RCC 7860 (cell line): ENCODE results near the gene MIPEP.

Experiments
- DNase-seq: peaks from one replicate; pipeline ENCODE4 v3.0.0-alpha.2; 2015; ENCODE audit warnings: low spot score
- FAIRE-seq: peaks from 2 replicates; lab custom pipeline; 2012; peaks lifted over from hg19 to GRCh38; lab: Jason Lieb, UNC

The MIPEP gene

DNA sequence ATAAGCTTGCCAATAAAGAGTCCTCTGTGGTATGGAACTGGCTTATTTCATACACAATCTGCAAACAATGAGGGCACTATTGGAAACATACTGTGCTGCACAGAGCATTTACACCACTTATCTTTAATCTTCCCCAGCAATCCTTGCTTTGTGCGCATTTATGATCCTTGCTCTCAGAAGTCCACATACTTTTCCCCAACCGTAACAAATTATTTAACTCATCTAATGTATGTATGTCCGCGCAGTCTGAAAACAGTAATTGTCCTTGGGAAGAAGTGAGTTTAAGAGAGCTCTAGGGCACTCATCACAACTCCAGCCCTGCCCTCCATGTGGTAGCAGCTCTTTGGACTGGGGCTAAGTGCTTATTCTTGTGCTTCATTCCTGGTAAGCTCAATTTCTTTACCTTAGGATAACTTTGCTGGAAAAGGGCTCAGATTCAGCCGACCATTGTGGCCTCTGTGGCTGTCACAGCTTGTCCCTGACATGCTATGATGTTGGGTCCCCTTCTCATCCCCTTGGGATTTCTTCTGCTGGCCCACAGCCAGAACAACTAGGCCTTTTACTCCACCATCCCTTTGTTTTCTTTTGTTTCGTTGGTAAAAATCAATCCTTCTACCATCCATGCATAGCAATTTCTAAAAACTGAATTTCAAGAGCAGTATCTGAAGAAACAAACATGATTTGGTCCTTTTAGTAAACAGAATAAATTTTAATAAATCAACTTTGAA is 166.3 kb downstream of the MIPEP start:
- FAIRE-seq (no peak), DNase-seq (no peak)

DNA sequence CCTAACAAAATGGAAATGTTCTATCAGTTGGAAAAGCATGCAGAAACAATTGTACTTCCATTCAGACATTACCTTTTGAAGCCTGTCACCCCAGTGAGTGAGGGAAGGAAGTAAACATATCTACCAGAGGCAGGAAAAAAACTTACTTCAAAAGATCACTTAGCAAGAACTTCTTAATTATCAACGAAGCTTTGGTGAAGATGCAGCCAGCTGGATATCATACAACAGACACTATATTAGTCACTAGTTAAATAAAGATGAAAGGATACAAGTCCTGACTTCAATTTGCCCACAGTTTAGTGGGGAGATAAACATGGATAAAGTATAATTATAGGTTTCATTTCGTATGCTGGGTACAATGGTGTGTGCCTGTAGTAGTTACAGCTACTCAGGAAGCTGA is 170.2 kb downstream of the MIPEP start:
- FAIRE-seq (no peak), DNase-seq (no peak)

DNA sequence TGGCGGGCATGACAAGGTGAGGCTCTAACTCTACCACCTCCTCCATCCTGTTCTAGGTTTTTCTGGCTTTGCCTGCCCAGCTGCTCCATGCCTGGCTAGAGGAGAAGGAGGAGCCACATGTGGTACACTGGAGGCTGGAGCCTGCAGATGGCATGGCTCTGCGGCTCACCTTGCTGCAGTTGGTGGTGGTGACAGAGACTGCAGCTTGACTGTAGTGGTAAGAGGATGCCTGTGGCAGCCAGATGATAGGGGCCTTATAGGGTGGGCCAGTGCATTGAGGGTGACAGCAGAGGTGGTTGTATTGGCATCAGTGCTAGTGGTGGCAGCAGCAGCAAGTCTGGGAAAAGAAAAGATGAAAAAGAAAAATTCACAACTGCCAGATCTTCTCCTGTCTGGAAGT is 172.8 kb downstream of the MIPEP start:
- no peak for FAIRE-seq
- DNase-seq: no peak

DNA sequence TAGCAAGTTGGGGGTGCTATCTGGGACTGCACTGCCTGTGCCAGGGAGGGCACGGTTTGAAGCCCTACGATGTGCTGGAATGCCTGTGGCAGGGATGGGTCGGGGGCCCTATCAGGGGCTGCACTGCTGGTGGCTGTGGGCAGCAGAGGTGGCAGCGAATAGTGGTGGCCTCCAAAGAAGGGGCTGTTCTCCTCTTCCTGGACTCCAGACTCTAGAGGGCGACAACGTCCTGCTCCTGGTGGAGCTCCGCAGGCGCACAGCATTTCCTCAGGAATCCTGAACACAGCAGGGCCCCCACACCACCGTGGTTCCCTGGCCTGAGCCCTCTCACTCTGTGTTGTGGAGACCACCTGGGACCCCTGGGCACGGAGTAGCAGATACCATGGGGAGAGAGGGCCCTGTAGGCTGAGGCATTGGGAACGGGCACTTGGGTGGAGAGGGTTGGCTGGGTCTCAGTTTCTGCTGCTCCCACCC is 173.4 kb downstream of the MIPEP start:
- no peak for FAIRE-seq
- no peak for DNase-seq

DNA sequence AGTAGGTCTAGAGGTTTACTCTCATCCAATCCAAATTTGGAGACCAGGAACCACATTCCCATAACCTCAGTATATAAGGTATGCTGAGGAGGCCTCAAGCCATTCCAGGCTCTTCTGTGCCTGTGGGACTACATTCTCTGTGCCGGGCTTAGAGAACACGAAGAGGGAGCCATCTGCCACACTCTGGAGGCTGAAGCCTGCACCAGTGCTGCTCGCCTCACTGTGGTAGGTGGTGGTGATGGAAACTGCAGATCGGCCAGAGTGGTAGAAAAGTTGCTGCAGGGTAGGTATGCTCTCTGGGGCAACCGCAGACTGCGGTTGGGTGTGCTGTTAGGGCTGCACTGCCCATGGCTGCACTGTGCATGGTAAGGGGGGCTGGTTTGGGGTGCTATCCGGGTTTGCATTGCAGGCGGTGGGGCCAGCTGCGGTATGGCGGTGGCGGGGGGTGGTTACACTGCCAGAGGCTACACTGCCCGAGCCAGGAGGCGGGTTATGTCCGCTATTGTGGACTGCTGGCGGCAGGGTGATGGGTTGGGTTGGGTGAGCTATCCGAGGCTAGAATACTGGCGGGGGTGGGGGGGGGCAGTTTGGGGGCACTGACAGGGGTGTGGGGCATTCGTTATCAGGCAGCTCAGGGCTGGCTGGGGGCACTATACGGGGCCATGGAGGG is 174.0 kb downstream of the MIPEP start:
- DNase-seq: no peak
- FAIRE-seq: no peak

DNA sequence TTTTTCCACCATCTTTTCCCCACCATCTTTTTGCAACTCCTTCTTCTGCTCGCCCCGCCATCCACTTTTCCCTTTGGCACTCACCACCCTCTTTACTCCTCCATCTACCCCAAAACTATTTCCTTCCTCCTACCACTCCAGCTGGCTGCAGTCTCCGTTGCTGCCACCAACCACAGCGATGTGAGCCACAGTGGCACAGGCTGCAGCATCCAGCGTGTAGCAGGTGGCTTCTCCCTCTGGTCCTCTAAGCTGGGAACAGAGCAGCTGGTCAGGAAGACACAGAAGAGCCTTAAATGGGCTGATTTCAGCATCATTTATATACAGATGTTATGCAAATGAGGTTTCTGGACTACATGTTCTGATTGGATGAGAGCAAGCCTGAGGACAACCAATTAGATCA is 174.5 kb downstream of the MIPEP start:
- FAIRE-seq: no peak
- no peak for DNase-seq

DNA sequence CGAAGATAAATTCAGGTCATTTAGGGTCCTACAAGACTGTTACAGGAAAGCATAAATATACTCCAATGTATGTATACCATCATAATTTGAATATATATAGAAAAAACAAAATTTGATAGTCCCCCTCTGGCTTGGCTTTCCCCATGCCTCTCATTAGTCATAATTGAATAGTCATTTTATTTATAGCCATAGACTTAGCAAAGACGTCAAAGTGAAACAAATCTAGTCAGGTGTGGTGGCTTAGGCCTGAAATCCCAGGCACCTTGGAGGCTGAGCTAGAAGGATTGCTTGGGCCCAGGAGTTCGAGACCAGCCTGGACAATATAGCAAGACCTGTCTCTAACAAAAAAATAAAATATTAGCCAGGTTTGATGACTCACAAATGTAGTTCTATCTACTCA is 177.8 kb downstream of the MIPEP start:
- no peak for FAIRE-seq

DNA sequence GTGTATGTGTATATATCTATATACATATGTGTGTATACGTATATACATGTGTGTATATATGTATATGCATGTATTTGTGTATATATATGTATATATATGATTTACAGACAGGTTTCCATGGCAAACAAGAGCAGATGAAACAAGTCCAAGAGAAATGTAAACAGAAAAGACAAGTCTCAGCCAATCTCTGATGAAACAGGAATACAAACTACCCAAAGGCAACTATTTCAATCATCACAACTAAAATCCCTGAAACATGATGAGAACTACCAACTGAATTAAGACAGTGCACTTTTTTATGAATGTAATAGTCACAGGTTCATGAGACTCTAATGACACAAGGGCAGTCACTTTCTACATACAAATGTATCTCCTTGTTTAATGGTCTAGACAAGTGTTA is 178.8 kb downstream of the MIPEP start:
- FAIRE-seq: no peak
- DNase-seq: no peak

More for the DNA sequence above, 177.8 kb downstream of the MIPEP start:
- DNase-seq: no peak

DNA sequence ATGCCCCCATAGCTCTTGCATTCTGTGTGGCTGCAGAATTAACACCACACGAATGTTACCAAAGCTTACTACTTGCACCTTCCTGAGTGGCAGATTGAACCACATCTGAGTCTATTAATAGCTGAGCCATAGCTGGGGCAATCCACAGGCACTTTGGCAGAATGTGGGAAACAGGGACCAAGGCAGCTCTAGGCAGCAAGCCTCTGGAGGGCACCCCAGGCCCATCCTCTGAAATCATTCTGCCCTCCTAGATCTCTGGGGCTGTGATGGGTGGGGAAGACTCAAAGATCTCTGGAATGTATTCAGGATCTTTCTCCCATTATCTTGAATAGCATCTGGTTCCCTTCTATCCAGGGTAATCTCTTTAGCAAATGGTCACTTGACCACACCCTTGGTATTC is 179.7 kb downstream of the MIPEP start:
- DNase-seq: no peak
- no peak for FAIRE-seq

DNA sequence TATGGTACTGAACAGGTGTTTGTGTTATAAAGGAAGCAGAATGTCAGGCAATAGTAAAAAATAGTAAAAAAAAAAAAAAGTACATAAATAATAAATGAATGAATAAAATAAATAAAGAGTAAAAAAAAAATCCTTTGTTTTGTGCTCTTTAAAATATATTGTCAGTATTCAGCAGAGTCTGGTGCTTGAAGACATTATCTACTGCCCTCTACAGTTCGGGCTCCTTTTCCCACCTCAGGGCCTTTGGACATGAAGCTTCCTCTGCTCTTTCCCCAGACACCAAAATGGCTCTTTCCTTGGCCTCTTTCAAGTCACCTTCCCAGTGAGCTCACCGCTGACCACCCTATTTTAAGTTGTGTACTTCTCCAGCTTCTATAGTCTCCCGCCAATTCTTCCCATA is 181.5 kb downstream of the MIPEP start:
- DNase-seq: no peak

DNA sequence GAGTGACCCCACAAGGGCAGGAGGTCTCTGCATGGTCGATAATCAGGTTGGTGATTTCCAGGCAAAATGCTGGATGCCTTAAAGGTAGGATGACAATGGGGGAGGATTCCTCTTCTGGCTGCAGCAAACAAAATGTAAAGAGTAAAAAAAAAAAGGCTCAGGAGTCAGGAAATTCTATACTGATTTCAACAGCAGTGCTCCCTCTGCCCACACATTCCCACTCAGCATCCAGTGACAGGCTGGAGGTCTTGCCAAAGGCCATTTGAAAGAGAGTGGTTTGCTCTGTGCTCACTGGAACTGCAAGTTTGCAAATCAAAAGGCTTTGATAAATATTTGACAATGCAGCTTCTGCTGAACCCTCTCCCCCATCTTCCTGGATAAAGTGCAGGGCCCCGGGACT is 183.6 kb downstream of the MIPEP start:
- FAIRE-seq (no peak), DNase-seq (no peak)

More for the DNA sequence above, 181.5 kb downstream of the MIPEP start:
- FAIRE-seq: no peak

DNA sequence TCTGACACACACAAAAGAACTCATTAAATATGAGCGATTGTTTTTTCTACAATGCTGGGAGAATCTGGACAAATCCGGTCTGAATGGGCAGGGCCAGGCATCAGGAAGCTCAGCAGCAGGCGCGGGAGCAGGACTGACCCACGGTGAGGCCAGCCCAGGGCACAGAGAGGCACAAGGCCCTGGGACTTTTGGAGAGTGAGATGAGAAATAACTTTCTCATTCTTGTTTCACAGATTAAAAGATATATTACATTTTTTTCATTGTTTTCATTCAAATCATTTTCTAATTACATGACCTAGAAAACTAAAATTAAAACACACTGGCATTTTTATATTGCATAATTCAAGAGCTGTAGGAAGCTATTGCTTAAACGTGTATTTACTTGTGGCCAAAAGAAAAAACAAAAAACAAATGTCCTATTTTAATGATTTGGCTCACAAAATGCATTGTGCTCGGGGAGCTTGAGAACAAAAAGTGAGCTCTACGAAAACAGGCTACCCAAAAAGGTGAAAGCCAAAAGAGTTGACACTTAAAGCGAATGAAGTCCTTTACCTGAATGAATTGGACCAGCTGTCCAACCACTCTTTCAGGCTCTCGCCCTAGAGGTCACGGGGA is 185.8 kb downstream of the MIPEP start:
- FAIRE-seq (no peak), DNase-seq (no peak)

DNA sequence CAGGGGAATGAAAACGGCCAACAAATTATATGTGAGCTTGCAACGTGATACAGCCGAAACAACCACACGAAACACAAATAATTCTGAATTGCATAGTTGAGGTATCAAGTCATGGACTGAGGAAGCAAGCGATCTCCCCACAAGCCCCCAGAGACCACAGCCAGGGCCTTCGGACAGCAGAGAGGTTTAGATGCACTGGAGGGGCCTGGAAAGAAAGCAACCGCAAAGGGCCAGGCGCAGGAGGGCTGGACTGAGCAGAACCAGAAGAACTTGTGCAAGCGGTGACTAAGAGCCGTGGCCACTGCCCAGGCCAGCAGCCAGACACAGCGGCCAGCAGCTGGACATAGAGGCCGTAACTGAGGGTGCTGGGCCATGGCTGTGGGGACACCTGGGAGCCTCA is 187.6 kb downstream of the MIPEP start:
- DNase-seq (no peak), FAIRE-seq (no peak)

DNA sequence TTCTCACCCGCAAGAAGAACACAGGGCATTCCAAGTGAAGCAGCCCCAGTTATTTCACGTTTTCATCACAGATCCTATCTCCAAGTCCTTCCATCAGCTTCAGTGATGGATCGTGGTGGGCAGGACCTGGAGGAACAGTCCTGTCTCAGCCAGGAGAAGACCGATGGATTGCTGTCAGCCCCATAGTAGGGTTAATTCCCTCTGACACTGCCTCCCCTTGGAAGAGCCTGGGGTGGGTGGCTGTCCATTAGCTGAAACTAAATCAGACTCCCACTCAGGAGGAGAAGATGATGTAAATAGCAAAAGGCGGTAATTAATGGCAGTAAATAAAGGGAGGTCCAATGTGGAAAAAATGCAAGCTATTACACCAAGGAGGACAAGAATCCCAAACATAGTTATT is 188.0 kb downstream of the MIPEP start:
- no peak for DNase-seq
- no peak for FAIRE-seq

DNA sequence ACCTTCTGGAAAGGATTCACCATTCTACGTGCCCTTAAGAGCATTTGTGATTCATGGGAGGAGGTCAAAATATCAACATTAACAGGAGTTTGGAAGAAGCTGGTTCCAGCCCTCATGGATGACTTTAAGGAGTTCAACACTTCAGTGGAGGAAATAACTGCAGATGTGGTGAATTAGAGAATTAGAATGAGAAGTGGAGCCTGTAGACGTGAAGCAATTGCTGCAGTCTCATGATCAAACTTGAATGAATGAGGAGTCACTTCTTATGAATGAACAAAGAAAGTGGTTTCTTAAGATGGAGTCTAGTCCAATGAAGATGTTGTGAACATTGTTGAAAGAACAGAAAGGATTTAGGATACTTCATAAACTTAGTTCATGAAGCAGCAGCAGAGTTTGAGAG is 189.9 kb downstream of the MIPEP start:
- FAIRE-seq (no peak), DNase-seq (no peak)

DNA sequence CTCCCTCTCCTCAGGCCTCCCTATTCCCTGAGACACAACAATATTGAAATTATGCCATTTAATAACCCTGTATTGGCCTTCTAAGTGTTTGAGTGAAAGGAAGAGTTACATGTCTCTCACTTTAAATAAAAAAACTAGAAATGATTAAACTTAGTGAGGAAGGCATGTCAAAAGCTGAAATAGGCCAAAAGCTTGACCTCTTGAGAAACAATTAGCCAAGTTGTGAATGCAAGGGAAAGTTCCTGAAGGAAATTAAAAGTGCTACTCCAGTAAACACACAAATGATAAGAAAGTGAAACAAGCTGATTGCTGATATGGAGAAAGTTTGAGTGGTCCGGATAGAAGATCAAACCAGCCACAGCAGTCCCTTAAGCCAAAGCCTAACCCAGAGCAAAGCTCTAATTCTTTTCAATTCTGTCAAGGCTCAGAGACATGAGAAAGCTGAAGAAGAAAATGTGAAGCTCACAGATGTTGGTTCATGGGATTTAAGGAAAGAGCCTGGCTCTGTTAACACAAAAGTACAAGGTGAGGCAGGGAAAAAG is 191.4 kb downstream of the MIPEP start:
- no peak for FAIRE-seq
- DNase-seq: no peak

DNA sequence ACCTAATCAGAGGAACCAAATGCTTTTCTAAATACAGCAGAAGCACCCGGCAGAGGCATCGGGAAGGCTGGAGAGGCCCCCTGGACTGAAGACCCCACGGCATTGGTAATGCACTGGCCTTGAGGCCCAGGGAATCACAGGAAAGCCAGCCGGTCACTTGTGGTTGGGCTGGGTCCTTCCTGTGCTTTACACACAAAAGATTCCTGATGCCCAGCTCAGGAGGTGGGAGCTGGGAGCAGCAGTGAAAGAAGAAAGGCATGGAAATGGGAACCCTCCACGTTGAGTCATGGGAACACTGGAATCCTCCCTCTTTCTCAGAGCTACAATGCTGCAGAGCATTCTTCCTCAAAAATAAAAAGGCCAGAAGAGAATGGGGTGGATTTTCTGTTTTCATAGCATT is 192.6 kb downstream of the MIPEP start:
- DNase-seq (no peak), FAIRE-seq (no peak)

DNA sequence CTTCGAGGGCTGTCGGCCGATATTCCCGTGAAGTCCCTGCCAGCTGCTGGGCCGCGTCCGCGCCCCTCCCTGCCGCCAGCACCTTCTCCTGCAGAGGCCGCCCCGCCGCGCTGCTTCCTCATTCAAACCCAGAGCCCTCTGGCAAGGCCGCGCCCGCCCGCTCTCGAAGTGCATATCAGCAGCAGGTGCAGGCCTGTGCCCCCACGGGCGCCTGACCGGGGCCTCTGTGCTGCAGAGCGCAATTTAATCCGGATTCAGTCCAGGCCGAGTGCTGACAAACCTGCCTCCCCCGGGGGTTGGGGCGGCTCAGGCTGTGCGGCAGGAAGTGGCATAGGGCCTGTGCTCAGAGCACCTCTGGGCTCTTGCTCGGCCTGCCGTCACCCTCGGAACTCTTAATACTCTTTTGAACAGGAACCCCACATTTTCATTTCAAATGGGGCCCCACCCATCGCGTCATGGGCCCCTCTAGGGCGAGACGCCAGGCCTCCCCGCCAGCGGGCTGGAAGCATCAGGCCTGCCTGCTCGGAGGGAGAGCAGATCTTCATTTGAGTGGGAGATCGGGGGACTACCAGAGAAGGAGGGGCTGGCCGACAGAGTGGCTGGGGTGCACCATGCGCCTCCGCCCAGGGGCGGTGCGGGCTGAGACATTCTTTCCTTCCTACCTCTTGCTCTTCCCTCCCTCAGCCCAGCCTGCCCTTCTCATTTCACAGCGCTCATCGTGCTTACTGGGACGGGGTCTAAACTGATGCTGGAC is 193.3 kb downstream of the MIPEP start:
- DNase-seq (no peak), FAIRE-seq (no peak)

DNA sequence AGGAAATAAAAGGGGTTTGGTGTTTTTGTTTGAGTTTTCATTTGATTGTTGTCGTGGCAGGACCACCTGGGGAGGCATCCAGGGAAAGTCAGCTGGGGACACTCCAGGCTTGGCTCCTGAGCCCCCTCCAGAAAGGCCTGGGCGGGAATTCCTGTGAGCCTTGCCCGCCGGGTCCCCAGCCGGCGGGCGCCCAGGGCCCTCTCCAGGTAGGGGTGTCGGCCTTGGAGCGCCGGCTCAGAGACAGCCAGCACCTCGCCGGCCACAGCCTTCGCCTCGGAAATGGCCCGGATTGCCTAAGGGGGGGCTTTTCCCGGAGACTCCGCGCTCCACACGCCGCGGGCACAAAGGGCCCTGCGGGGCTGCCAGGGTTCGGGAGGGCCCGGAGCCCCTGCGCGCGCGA is 194.0 kb downstream of the MIPEP start:
- FAIRE-seq (no peak), DNase-seq (no peak)

DNA sequence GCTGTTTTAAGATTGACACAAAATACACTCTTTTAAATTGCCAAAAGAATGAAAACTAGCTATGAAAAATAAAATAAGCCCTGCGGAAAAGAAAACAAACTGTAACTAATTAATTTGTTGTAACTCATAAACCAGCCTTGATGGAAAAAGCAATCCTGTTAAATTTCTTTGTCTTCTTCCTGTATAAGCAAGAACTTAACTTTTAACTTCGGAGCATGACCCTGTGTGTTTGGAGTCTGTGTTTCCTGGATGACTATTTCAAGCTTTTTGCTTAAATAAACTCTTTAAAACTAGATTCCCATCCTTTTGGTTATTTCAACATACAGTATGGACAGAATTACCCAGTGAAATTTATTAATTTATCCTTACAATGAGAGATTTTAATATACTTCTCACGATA is 196.4 kb downstream of the MIPEP start:
- FAIRE-seq (no peak), DNase-seq (no peak)

DNA sequence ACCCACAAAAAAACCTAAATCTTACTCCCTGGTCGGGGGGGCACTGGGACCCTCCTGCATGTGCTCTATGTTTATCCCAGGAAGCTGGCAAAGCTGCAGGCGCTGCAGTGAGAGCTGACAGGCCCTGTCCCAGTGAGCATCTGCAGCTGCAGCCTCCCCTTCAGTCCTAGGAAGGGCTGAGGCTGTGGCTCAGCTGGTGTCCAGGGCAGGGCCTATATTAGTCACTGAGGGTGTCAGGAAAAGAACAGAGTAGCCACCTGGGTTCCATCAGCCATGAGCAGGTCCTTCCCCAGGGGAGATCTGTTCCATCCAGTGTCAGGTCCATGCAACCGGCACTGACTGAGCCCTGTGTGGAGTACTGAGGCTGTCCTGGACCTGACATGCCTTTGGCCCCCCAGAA is 198.5 kb downstream of the MIPEP start:
- no peak for FAIRE-seq
- no peak for DNase-seq
